ENCODE data around the gene DSCAML1. TPM values are rescaled to one million over a fixed set of nuclear protein-coding genes. Genes with fewer than 3 reads are reported as not detected.

The DSCAML1 gene
- total and polyA plus RNA-seq, 2 of the 8 experiments (the other 6 are each of a cell fraction or from before 2014, with no cell fraction given): 0.19 to 0.24 TPM

DNA sequence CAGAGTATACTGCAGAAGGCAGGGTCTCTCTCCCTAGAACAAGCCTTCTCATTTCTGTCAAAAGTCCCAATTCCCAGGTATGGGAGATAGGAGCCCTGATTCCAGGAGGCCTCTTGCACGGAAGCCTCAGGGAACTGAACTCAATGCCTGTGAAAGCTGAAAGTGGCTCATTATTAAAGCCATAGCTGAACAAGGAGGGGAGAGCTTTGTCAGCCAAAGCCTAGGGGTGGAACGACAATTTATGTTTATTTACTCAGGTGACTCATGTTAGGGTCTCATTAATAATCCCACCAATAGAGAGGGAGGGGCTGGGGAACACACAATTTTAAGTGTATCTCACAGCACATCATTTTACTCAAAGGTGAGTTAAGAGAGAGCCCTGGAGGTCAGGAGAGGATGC, 44.9 kb downstream of the DSCAML1 start:
- no peak overlapping the region for H4K91ac ChIP-seq (replicated peaks; ENCODE audit: insufficient read length, low read length)
- TF ChIP-seq SAP30 (IDR thresholded peaks at IDR 0.05; ENCODE audit: insufficient read depth, insufficient replicate concordance, low read length) (no peak), NANOG (IDR thresholded peaks at IDR 0.05; ENCODE audit: insufficient read depth, low read depth, low read length, poor library complexity, severe bottlenecking) (no peak), RNF2 (IDR thresholded peaks at IDR 0.05; ENCODE audit: borderline replicate concordance, low read depth, low read length, missing control alignments, poor library complexity, severe bottlenecking) (no peak), YY1 (IDR thresholded peaks at IDR 0.05; ENCODE audit: low read depth, low read length) (no peak), GTF2F1 (IDR thresholded peaks at IDR 0.05; ENCODE audit: borderline replicate concordance, low read depth, low read length) (no peak), ZNF274 (IDR thresholded peaks at IDR 0.05; ENCODE audit: borderline replicate concordance, extremely low read depth, low read length) (no peak), RXRA (IDR thresholded peaks at IDR 0.05; ENCODE audit: insufficient read depth, low read depth, low read length) (no peak), ASH2L (IDR thresholded peaks at IDR 0.05; ENCODE audit: low read length) (no peak), JUN (IDR thresholded peaks at IDR 0.05; ENCODE audit: low read depth, low read length) (no peak), SP4 (IDR thresholded peaks at IDR 0.05; ENCODE audit: low read length) (no peak), BCL11A (IDR thresholded peaks at IDR 0.05; ENCODE audit: low read depth in 2 of 2, low read length in 2 of 2) (no peak), CHD2 (IDR thresholded peaks at IDR 0.05; ENCODE audit: low read length) (no peak)
- TF ChIP-seq, protein P1, sequence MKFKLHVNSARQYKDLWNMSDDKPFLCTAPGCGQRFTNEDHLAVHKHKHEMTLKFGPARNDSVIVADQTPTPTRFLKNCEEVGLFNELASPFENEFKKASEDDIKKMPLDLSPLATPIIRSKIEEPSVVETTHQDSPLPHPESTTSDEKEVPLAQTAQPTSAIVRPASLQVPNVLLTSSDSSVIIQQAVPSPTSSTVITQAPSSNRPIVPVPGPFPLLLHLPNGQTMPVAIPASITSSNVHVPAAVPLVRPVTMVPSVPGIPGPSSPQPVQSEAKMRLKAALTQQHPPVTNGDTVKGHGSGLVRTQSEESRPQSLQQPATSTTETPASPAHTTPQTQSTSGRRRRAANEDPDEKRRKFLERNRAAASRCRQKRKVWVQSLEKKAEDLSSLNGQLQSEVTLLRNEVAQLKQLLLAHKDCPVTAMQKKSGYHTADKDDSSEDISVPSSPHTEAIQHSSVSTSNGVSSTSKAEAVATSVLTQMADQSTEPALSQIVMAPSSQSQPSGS (IDR thresholded peaks at IDR 0.05; ENCODE audit: low read length): no peak

More for the DNA sequence above, 44.9 kb downstream of the DSCAML1 start:
- H3K56ac ChIP-seq (replicated peaks; ENCODE audit: insufficient read length, low read depth, low read length): no peak overlapping the region
- WGBS, 2 experiments (ENCODE audit: extremely low coverage in 1 of 2, insufficient coverage in 1 of 2, insufficient read length in 1 of 2, insufficient replicate concordance in 2 of 2, low coverage in 1 of 2, low lambda C conversion rate in 2 of 2, missing lambda C conversion rate in 1 of 2): 79% methylated on average over 2 of the region's 2 CpGs; no CpG with 5 or more reads in 1 of the 2 experiments
- POLR2A ChIA-PET (ENCODE audit: partially characterized antibody): no interaction called here
- H2BK20ac ChIP-seq (ENCODE audit: low read length): no peak overlapping the region
- no peak overlapping the region for H2BK120ac ChIP-seq (replicated peaks; ENCODE audit: low read depth, low read length)
- no peak overlapping the region for H3K27ac ChIP-seq (ENCODE audit: low read depth, low read length)
- no peak overlapping the region for H2BK5ac ChIP-seq (ENCODE audit: low read depth, low read length)
- H3K23ac ChIP-seq (ENCODE audit: insufficient read length): no peak overlapping the region
- no peaks in the 10 kb centered on the region for H3K23me2 ChIP-seq (ENCODE audit: low read depth, low read length)
- peaks cover 0 to 4% (median 1%) of the 10 kb centered on the region in 4 experiments; a peak in 4 of 7 replicates for H3K4me1 ChIP-seq (replicated peaks in 1 of 4; ENCODE audit: control insufficient read depth in 3 of 4, insufficient read depth in 4 of 4, low read length in 3 of 4)
- no peak overlapping the region for H3K9ac ChIP-seq (replicated peaks in 1 of 4; ENCODE audit: extremely low read depth in 1 of 4, low read depth in 3 of 4, low read length in 3 of 4)
- no peak for DNase-seq (ENCODE audit: low read depth in 1 of 2, low spot score in 2 of 2)
- CTCF ChIA-PET (ENCODE audit: partially characterized antibody): interaction anchor here (0.6 to 1.5 kb wide), 4 partner anchors 15 to 72 kb away, joined by 3 read pairs; no protein-coding TSS in a partner anchor
- H3K9me3 ChIP-seq (ENCODE audit: insufficient read depth in 2 of 2, low read depth in 1 of 2, low read length in 1 of 2): no peaks in the 10 kb centered on the region
- H3K79me2 ChIP-seq (ENCODE audit: control insufficient read depth in 1 of 2, insufficient read depth in 2 of 2, low read length in 2 of 2): no peaks in the 10 kb centered on the region
- no peak overlapping the region for H4K8ac ChIP-seq (ENCODE audit: extremely low read depth, insufficient read depth, low read length)
- H3K4me2 ChIP-seq (ENCODE audit: insufficient read depth in 1 of 2, low read depth in 2 of 2, low read length in 2 of 2): no peak overlapping the region
- H3K4me3 ChIP-seq (ENCODE audit: extremely low read depth in 1 of 4, insufficient read depth in 2 of 4, low read depth in 3 of 4, low read length in 4 of 4): no peak overlapping the region
- H3K18ac ChIP-seq (ENCODE audit: extremely low read depth, low read length): no peak overlapping the region
- no peak overlapping the region for H3K14ac ChIP-seq (ENCODE audit: insufficient read length)
- no peaks in the 10 kb centered on the region for H3K79me1 ChIP-seq (ENCODE audit: low read depth, low read length)
- H2BK15ac ChIP-seq (ENCODE audit: low read length): no peak overlapping the region
- no peak overlapping the region for H4K5ac ChIP-seq (ENCODE audit: insufficient read length, low read depth, low read length)
- H2BK12ac ChIP-seq (ENCODE audit: low read depth, low read length): no peak overlapping the region
- no peak overlapping the region for H2AK5ac ChIP-seq (ENCODE audit: low read depth, low read length)
- no peaks in the 10 kb centered on the region; a peak in 1 of 7 replicates for H3K27me3 ChIP-seq (replicated peaks in 1 of 4; ENCODE audit: control insufficient read depth in 3 of 4, extremely low read depth in 1 of 4, insufficient read depth in 3 of 4, low read length in 3 of 4)
- FAIRE-seq: no peak
- no peak overlapping the region for H3K4ac ChIP-seq (replicated peaks; ENCODE audit: insufficient read length, low read depth, low read length)
- H3K36me3 ChIP-seq (ENCODE audit: control insufficient read depth in 2 of 4, insufficient read depth in 4 of 4, low read length in 3 of 4): no peaks in the 10 kb centered on the region
- H2AFZ ChIP-seq (ENCODE audit: low read length): no peak overlapping the region
- peaks cover 0 to 1% of the 10 kb centered on the region in 2 experiments for H4K20me1 ChIP-seq (replicated peaks in 1 of 2; ENCODE audit: control insufficient read depth in 1 of 2, insufficient read depth in 2 of 2, low read length in 2 of 2)

Data from H1 (cell line).